Muscle layer of colon (tissue), 2 donors: ENCODE data around the gene NKX2-2.
A peak's percentile ranks its signal among the peaks of the same experiment; 100 is the strongest.

ENCODE experiments used
- H3K27ac ChIP-seq: one replicate; pipeline ENCODE4 v1.7.0; 2013; ENCODE audit warnings: low read depth, mild to moderate bottlenecking, low read length, moderate library complexity
- H3K27me3 ChIP-seq, 2 donors: one replicate each; pipeline ENCODE4 v1.7.0; 2013; ENCODE audit warnings: low read length in 2 of 2, mild to moderate bottlenecking in 2 of 2; ENCODE audit not compliant: insufficient read depth in 2 of 2, control insufficient read depth in 1 of 2
- H3K36me3 ChIP-seq: one replicate; pipeline ENCODE4 v1.7.0; 2013; ENCODE audit warnings: mild to moderate bottlenecking, low read length; ENCODE audit not compliant: insufficient read depth
- H3K4me1 ChIP-seq: one replicate; pipeline ENCODE4 v1.7.0; 2013; ENCODE audit warnings: mild to moderate bottlenecking, low read length; ENCODE audit not compliant: insufficient read depth
- H3K4me3 ChIP-seq, 2 donors: one replicate each; pipeline ENCODE4 v1.7.0; 2013; ENCODE audit warnings: low read length in 2 of 2, low read depth in 1 of 2, mild to moderate bottlenecking in 1 of 2, moderate library complexity in 1 of 2
- H3K9ac ChIP-seq: one replicate; pipeline ENCODE4 v1.7.0; 2013; ENCODE audit warnings: low read length
- H3K9me3 ChIP-seq: one replicate; pipeline ENCODE4 v1.7.0; 2013; ENCODE audit warnings: mild to moderate bottlenecking, low read length
- donor health status: abdominal sarcoma.
- donor health status: Adenocarcinoma of cecum.

NKX2-2 gene

GRCh38 chr20:21520702-21521595 lies 7.1 kb upstream of the NKX2-2 start:
- H3K9me3 ChIP-seq: no peaks in the 10 kb centered on the region
- H3K9ac ChIP-seq: no peak overlapping the region
- no peak overlapping the region for H3K4me3 ChIP-seq
- H3K27me3 ChIP-seq: peaks cover 55 to 88% of the 10 kb centered on the region in 2 donors
- no peak overlapping the region for H3K27ac ChIP-seq
- peaks cover 3% of the 10 kb centered on the region for H3K4me1 ChIP-seq
- no peaks in the 10 kb centered on the region for H3K36me3 ChIP-seq

DNA sequence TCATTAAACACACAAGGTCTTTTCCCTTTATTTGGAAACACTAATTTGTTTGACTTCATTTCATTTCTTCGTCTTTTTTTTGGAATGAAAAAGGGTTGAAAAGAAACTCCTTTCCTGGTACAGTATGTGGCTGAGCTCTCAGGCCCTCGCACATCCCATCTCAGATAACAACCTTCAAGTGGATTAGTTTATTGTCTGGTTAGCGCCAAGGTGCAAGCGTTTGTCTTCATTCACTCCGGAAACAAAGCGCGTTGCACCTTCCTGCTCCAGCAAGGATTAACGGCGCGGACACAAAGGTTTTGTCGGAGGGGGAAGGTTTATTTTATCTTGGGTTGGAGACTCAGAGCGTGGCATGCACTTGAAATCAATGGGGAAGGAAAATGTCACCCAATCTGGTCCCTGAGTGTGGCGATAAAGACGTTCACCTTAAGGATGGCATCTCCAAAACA lies 5.3 kb upstream of the NKX2-2 start:
- H3K4me3 ChIP-seq: no peak overlapping the region
- H3K9me3 ChIP-seq: no peaks in the 10 kb centered on the region
- H3K9ac ChIP-seq: no peak overlapping the region
- peaks cover 52 to 94% of the 10 kb centered on the region in 2 donors for H3K27me3 ChIP-seq
- no peak overlapping the region for H3K27ac ChIP-seq
- H3K4me1 ChIP-seq: peaks cover 12% of the 10 kb centered on the region
- no peaks in the 10 kb centered on the region for H3K36me3 ChIP-seq

GRCh38 chr20:21518292-21518991 lies 4.6 kb upstream of the NKX2-2 start:
- Histone ChIP-seq H3K27ac (no peak overlapping the region), H3K4me3 (no peak overlapping the region), H3K4me1 (peaks cover 15% of the 10 kb centered on the region), H3K9me3 (no peaks in the 10 kb centered on the region), H3K9ac (no peak overlapping the region), H3K36me3 (no peaks in the 10 kb centered on the region), H3K27me3 (peaks cover 52 to 93% of the 10 kb centered on the region in 2 donors)

- Histone ChIP-seq H3K36me3 (no peaks in the 10 kb centered on the region), H3K27ac (no peak overlapping the region), H3K4me3 (no peak overlapping the region), H3K27me3 (peaks cover 59 to 93% of the 10 kb centered on the region in 2 donors), H3K9me3 (no peaks in the 10 kb centered on the region), H3K4me1 (peaks cover 22% of the 10 kb centered on the region), H3K9ac (no peak overlapping the region)
These were observed 3.9 kb upstream of the NKX2-2 start for GRCh38 chr20:21517566-21518277.

DNA sequence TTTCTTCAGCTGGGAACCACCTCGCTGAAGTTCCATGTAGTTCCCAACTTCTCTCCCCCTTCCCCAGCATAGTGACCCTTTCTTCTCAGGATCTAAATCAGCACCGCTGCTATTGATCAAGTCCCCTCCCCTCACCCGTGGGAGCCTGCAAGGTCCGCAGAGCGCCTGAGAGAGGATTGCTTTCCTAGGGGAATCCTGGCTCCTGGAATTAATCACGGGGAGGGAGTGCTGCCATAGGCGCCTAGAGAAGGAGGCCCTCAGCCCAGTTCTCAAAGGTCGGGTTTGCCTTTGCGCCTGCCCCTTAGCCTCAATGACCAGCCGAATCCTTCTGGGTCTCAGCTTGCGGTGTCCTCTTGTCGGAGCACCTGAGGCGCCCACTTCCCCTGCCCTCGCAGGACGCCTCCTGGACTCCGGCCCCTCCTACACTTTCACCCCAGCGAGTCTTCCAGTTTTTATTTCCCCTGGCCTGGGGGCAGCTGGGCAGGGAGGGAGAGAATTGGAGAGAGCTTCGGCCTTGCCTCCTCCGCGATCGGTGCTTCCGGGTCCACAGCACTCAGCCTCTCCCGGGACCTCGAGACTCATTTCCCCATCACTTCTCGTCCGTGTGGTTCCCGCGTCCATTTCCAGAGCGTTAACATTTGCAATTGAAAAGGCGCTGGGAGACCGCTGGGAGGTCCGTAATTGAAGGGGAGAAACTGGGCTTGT lies 3.1 kb upstream of the NKX2-2 start:
- Histone ChIP-seq H3K27me3 (peaks cover 63 to 93% of the 10 kb centered on the region in 2 donors), H3K27ac (no peak overlapping the region), H3K4me1 (peaks cover 26% of the 10 kb centered on the region), H3K36me3 (no peaks in the 10 kb centered on the region), H3K9ac (no peak overlapping the region), H3K4me3 (no peak overlapping the region), H3K9me3 (no peaks in the 10 kb centered on the region)

- Histone ChIP-seq H3K27me3 (peaks cover 62 to 93% of the 10 kb centered on the region in 2 donors), H3K4me1 (peaks cover 26% of the 10 kb centered on the region), H3K9ac (no peak overlapping the region), H3K36me3 (no peaks in the 10 kb centered on the region), H3K27ac (no peak overlapping the region), H3K4me3 (no peak overlapping the region), H3K9me3 (no peaks in the 10 kb centered on the region)
These were observed 2.3 kb upstream of the NKX2-2 start for GRCh38 chr20:21516180-21516567.

- Histone ChIP-seq H3K9me3 (no peaks in the 10 kb centered on the region), H3K36me3 (no peaks in the 10 kb centered on the region), H3K27ac (no peak overlapping the region), H3K27me3 (peaks cover 55 to 91% of the 10 kb centered on the region in 2 donors), H3K4me1 (peaks cover 26% of the 10 kb centered on the region), H3K4me3 (no peak overlapping the region), H3K9ac (no peak overlapping the region)
These were observed 1.7 kb upstream of the NKX2-2 start for GRCh38 chr20:21515300-21516179.

DNA sequence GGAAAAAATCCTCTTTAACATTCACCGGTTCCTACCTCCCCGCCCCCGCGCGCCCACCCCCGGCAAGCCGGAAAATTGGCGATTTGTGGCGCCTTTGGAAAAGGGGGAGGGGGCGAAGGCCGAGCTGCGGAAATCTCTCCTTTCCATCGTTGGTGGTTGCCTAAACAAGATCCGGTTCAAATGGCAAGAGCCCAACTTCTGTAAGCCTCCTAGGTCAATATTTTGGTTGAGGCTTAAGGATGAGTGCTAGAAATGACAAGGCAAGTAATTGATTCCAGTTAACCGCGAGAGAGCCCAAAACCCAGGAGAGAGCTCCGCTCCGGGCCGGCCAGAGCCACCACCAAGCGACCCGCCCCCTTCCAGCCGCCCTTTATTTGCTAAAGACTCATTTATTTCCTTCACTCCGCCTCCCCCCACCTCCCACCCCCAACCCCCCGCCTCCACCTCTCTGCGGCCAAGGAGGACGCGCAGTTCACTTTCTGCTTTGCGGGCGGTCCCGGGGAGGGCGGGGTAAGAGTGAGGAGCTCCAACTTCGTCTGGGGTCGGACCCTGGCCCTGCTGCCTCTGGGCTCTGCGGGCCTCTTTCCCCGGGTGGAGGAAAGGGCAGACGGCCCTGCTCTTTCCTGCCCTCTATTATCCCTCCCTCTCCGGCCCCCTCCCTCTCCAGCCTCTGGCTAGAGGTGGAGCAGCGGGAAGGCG lies 838 bp upstream of the NKX2-2 start:
- no peak overlapping the region for H3K27ac ChIP-seq
- H3K27me3 ChIP-seq: peaks cover 52 to 91% of the 10 kb centered on the region in 2 donors
- H3K36me3 ChIP-seq: no peaks in the 10 kb centered on the region
- peak overlapping the region in 1 of 2 donors; percentile 27 for H3K4me3 ChIP-seq
- peaks cover 34% of the 10 kb centered on the region for H3K4me1 ChIP-seq
- no peak overlapping the region for H3K9ac ChIP-seq
- H3K9me3 ChIP-seq: no peaks in the 10 kb centered on the region

- Histone ChIP-seq H3K9ac (no peak overlapping the region), H3K4me1 (peaks cover 37% of the 10 kb centered on the region), H3K36me3 (no peaks in the 10 kb centered on the region), H3K4me3 (no peak overlapping the region), H3K27me3 (peaks cover 60 to 89% of the 10 kb centered on the region in 2 donors), H3K9me3 (no peaks in the 10 kb centered on the region), H3K27ac (no peak overlapping the region)
These were observed 642 bp downstream of the NKX2-2 start for GRCh38 chr20:21513181-21513663.
